HL-60 (cell line): ENCODE measurements around the gene RNU2-63P.
A peak's percentile ranks its signal among the peaks of the same experiment; 100 is the strongest.

Source experiments
- DNase-seq, 2 experiments: peaks; one replicate each; pipeline ENCODE4 v3.0.0-alpha.2; 2010 to 2020; ENCODE audit warnings: low read depth in 1 of 2, low spot score in 1 of 2
- H3K27ac ChIP-seq: fragments of 250-450 bp; sonication (Bioruptor Pico); replicated peaks from 2 replicates; pipeline ENCODE4 v1.5.1; 2020; ENCODE audit warnings: mild to moderate bottlenecking, moderate library complexity
- H3K27me3 ChIP-seq: fragments of 250-450 bp; sonication (Bioruptor Pico); 2 replicates; pipeline ENCODE4 v1.5.1; 2021; ENCODE audit warnings: mild to moderate bottlenecking, moderate library complexity; ENCODE audit not compliant: insufficient read depth, poor library complexity, severe bottlenecking
- H3K4me3 ChIP-seq: replicated peaks from 2 replicates; pipeline ENCODE4 v1.5.1; 2011; ENCODE audit warnings: mild to moderate bottlenecking, control low read depth, low read length; ENCODE audit not compliant: insufficient read depth
- GABPA ChIP-seq: IDR thresholded peaks from 2 replicates; pipeline ENCODE4 v1.6.1; 2012; ENCODE audit warnings: low read depth
- POLR2AphosphoS5 ChIP-seq: IDR thresholded peaks from 2 replicates; pipeline ENCODE4 v1.6.1; 2012; ENCODE audit warnings: low read depth
- SPI1 ChIP-seq: IDR thresholded peaks from 2 replicates; pipeline ENCODE4 v1.6.1; 2012; ENCODE audit warnings: low read depth, mild to moderate bottlenecking, borderline replicate concordance
- TF ChIP-seq, protein P1 (sequence below): IDR thresholded peaks from 2 replicates; pipeline ENCODE4 v1.6.1; 2012; ENCODE audit warnings: low read depth; ENCODE audit not compliant: insufficient replicate concordance
- TF ChIP-seq, protein P2 (sequence below): IDR thresholded peaks from one replicate; pipeline ENCODE4 v1.5.1; 2011; ENCODE audit warnings: low read length, control low read depth, inconsistent platforms; ENCODE audit not compliant: insufficient read depth

RNU2-63P gene

GRCh38 chr2:88042476-88042875, 26.1 kb upstream of the RNU2-63P start:
- TF ChIP-seq, protein P1, sequence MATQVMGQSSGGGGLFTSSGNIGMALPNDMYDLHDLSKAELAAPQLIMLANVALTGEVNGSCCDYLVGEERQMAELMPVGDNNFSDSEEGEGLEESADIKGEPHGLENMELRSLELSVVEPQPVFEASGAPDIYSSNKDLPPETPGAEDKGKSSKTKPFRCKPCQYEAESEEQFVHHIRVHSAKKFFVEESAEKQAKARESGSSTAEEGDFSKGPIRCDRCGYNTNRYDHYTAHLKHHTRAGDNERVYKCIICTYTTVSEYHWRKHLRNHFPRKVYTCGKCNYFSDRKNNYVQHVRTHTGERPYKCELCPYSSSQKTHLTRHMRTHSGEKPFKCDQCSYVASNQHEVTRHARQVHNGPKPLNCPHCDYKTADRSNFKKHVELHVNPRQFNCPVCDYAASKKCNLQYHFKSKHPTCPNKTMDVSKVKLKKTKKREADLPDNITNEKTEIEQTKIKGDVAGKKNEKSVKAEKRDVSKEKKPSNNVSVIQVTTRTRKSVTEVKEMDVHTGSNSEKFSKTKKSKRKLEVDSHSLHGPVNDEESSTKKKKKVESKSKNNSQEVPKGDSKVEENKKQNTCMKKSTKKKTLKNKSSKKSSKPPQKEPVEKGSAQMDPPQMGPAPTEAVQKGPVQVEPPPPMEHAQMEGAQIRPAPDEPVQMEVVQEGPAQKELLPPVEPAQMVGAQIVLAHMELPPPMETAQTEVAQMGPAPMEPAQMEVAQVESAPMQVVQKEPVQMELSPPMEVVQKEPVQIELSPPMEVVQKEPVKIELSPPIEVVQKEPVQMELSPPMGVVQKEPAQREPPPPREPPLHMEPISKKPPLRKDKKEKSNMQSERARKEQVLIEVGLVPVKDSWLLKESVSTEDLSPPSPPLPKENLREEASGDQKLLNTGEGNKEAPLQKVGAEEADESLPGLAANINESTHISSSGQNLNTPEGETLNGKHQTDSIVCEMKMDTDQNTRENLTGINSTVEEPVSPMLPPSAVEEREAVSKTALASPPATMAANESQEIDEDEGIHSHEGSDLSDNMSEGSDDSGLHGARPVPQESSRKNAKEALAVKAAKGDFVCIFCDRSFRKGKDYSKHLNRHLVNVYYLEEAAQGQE = no peak
- TF ChIP-seq, protein P2, sequence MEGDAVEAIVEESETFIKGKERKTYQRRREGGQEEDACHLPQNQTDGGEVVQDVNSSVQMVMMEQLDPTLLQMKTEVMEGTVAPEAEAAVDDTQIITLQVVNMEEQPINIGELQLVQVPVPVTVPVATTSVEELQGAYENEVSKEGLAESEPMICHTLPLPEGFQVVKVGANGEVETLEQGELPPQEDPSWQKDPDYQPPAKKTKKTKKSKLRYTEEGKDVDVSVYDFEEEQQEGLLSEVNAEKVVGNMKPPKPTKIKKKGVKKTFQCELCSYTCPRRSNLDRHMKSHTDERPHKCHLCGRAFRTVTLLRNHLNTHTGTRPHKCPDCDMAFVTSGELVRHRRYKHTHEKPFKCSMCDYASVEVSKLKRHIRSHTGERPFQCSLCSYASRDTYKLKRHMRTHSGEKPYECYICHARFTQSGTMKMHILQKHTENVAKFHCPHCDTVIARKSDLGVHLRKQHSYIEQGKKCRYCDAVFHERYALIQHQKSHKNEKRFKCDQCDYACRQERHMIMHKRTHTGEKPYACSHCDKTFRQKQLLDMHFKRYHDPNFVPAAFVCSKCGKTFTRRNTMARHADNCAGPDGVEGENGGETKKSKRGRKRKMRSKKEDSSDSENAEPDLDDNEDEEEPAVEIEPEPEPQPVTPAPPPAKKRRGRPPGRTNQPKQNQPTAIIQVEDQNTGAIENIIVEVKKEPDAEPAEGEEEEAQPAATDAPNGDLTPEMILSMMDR = no peak
- no peak for TF ChIP-seq POLR2AphosphoS5
- no peak for TF ChIP-seq GABPA
- TF ChIP-seq SPI1 = no peak
- H3K27me3 ChIP-seq = no peaks in the 10 kb centered on the region
- H3K27ac ChIP-seq = no peak overlapping the region
- H3K4me3 ChIP-seq = no peak overlapping the region
- no peak for DNase-seq

DNA sequence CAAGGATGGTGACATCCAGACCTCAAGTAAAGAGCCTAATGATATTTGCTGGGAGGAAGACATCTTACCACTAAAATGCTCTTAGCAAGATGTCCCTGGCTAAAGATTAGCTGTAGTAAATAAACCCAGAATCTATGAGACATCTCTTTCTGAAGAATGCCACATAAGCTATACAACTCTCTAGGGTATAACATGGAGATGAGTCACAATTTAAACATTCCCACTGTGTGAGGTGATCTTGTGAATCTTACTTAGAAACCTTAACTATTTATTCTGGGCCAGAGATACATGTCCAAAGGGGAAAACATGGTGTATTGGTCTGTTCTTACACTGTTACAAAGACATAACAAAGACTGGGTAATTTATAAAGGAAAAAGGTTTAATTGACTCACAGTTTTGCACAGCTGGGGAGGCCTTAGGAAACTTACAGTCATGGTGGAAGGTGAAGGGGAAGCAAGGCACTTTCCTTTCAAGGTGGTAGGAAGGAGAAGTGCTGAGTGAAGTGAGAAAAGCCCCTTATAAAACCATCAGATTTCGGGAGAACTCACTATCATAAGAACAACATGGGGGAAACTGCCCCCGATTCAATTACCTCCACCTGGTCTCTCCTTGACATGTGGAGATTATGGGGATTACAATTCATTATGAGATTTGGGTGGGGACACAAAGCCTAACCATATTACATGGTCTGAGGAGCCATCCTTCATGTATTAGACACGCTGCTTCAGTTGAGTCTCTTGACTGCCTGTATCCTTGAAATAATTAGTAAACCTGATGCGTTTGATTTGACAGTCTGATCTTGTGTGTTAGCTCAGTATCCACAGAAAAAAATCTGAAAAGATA, 22.1 kb upstream of the RNU2-63P start:
- no peak for DNase-seq
- Histone ChIP-seq H3K27me3 (no peaks in the 10 kb centered on the region), H3K4me3 (no peak overlapping the region), H3K27ac (no peak overlapping the region)
- no peak for TF ChIP-seq POLR2AphosphoS5
- TF ChIP-seq, protein P2 = no peak
- no peak for TF ChIP-seq GABPA

DNA sequence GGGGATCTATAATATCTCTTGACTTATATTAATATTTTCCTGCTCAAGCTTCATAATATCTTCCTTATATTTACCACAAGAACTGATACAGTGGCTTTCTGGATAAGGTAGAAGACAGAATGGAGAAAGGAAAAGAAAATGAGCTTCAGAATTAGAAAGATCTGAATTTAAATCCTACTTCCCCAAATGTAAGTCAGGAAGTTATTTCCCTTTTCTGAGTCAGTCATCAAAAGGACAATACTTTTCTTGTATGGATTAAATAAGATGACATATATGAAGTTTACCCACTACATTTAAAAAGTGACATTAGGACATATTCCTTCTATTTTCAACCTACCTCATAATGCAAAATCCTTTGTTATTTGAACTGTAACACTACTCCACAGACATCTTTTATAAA, 20.3 kb upstream of the RNU2-63P start:
- Histone ChIP-seq H3K27me3 (no peaks in the 10 kb centered on the region), H3K4me3 (no peak overlapping the region), H3K27ac (no peak overlapping the region)
- no peak for DNase-seq
- TF ChIP-seq SPI1 (peak; percentile 38; the same call in 1 of the 2 replicates), POLR2AphosphoS5 (no peak)

DNA sequence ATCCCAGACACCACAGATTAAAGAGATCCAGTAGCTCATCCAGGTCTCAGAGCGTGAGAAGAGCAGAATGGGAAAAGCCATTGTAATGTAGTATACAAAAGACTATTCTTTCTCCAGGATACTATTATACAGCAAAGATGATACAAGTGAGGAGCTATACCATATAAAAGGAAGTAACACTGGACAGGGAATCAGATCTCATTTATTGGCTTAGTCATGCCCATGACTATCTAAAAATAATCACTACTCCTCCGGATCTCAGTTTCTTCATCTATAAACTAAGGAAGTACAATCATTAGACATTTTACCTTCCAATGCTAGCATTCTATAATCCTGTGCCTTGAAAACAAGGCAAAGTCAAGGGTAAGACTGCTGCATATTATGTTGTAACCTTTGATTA, 19.8 kb upstream of the RNU2-63P start:
- Histone ChIP-seq H3K27ac (no peak overlapping the region), H3K4me3 (no peak overlapping the region), H3K27me3 (no peaks in the 10 kb centered on the region)
- TF ChIP-seq, protein P2 = no peak
- TF ChIP-seq, protein P1 = no peak
- TF ChIP-seq GABPA (no peak), SPI1 (no peak), POLR2AphosphoS5 (no peak)
- no peak for DNase-seq
